K562 (cell line): ENCODE measurements around the gene GZMH.

Experiments used
- ATF2 ChIP-seq: sonication (generic); formaldehyde crosslinking; IDR thresholded peaks from 2 replicates; pipeline ENCODE4 v1.8.1; 2022; ENCODE audit warnings: missing genetic modification reagents
- BRCA1 ChIP-seq, 2 experiments: fragments of 450-650 bp in 1 of 2; sonication (generic) in 1 of 2; formaldehyde crosslinking in 1 of 2; IDR thresholded peaks; 2 replicates each; pipeline versions ENCODE4 v1.5.0 to v1.6.1; 2017 to 2020; ENCODE audit warnings: mild to moderate bottlenecking in 1 of 2, missing genetic modification reagents in 1 of 2
- CTCF ChIP-seq, 3 experiments: IDR thresholded peaks in 2 of 3; conservative IDR thresholded peaks in 1 of 3; 2 replicates each; pipeline ENCODE4 v1.5.1; 2011 to 2012; ENCODE audit warnings: low read length in 3 of 3, mild to moderate bottlenecking in 3 of 3, control low read depth in 2 of 3, improper control_type of control experiment in 1 of 3, inconsistent platforms in 1 of 3, low read depth in 1 of 3, mixed read lengths in 1 of 3, moderate library complexity in 1 of 3; ENCODE audit not compliant: insufficient read depth in 2 of 3
- DACH1 ChIP-seq: fragments of 450-650 bp; IDR thresholded peaks from 2 replicates; pipeline ENCODE4 v1.6.1; 2018; ENCODE audit not compliant: partially characterized antibody
- FOSL1 ChIP-seq: fragments of 200-800 bp; sonication (Bioruptor generic); conservative IDR thresholded peaks from 2 replicates; pipeline ENCODE4 v1.6.1; 2016; ENCODE audit warnings: missing genetic modification characterization, missing compliant biosample characterization
- MED1 ChIP-seq: sonication (generic); formaldehyde crosslinking; IDR thresholded peaks from 2 replicates; pipeline ENCODE4 v1.8.1; 2023; ENCODE audit warnings: missing genetic modification reagents, borderline replicate concordance
- PHF8 ChIP-seq: fragments of 200-600 bp; sonication (generic); IDR thresholded peaks from 2 replicates; pipeline ENCODE4 v1.6.1; 2012; ENCODE audit warnings: mixed run types, mild to moderate bottlenecking, inconsistent platforms, low read length, moderate library complexity, borderline replicate concordance
- POLR2A ChIP-seq: fragments of 450-650 bp; conservative IDR thresholded peaks from 2 replicates; pipeline ENCODE4 v1.6.1; 2016
- SMARCC2 ChIP-seq: fragments of 450-650 bp; IDR thresholded peaks from 2 replicates; pipeline ENCODE4 v1.6.1; 2017; ENCODE audit warnings: antibody characterized with exemption, moderate library complexity, mild to moderate bottlenecking, low read depth
- ZBTB33 ChIP-seq: sonication (generic); formaldehyde crosslinking; IDR thresholded peaks from 2 replicates; pipeline ENCODE4 v1.8.1; 2023; ENCODE audit warnings: mild to moderate bottlenecking, missing genetic modification reagents
- ZC3H11A ChIP-seq: IDR thresholded peaks from 2 replicates; pipeline ENCODE4 v1.6.1; 2012; ENCODE audit warnings: low read depth, low read length, improper control_type of control experiment
- ZNF274 ChIP-seq: IDR thresholded peaks from 2 replicates; pipeline ENCODE4 v1.6.1; 2011; ENCODE audit warnings: low read depth, mild to moderate bottlenecking, low read length, moderate library complexity, borderline replicate concordance
- TF ChIP-seq, protein P1 (sequence below): fragments of 250-450 bp; sonication (Bioruptor Pico); IDR thresholded peaks from 2 replicates; pipeline ENCODE4 v1.5.0; 2020; ENCODE audit warnings: mild to moderate bottlenecking, borderline replicate concordance

GRCh38 chr14:24634158-24634557 lies 24.7 kb upstream of the GZMH start, which contains the start of gene GZMB:
- TF ChIP-seq ATF2 (no peak), CTCF (IDR thresholded peaks at IDR 0.05 in 2 of 3, conservative IDR thresholded peaks at IDR 0.05 in 1 of 3; ENCODE audit: insufficient read depth in 2 of 3, low read depth in 1 of 3, low read length in 3 of 3) (no peak), POLR2A (no peak), ZBTB33 (CRISPR knock-in tag) (no peak), PHF8 (no peak), ZC3H11A (no peak), BRCA1 (IDR thresholded peaks at IDR 0.05) (no peak), BRCA1 (CRISPR knock-in tag; IDR thresholded peaks at IDR 0.05) (no peak), ZNF274 (no peak), MED1 (CRISPR knock-in tag) (no peak), FOSL1 (tag) (no peak), SMARCC2 (no peak), DACH1 (no peak)
- TF ChIP-seq, protein P1, sequence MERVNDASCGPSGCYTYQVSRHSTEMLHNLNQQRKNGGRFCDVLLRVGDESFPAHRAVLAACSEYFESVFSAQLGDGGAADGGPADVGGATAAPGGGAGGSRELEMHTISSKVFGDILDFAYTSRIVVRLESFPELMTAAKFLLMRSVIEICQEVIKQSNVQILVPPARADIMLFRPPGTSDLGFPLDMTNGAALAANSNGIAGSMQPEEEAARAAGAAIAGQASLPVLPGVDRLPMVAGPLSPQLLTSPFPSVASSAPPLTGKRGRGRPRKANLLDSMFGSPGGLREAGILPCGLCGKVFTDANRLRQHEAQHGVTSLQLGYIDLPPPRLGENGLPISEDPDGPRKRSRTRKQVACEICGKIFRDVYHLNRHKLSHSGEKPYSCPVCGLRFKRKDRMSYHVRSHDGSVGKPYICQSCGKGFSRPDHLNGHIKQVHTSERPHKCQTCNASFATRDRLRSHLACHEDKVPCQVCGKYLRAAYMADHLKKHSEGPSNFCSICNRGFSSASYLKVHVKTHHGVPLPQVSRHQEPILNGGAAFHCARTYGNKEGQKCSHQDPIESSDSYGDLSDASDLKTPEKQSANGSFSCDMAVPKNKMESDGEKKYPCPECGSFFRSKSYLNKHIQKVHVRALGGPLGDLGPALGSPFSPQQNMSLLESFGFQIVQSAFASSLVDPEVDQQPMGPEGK (CRISPR knock-in tag) = no peak
